GM15510 (cell line): ENCODE data around the gene CSF3R.

ENCODE experiments used
- POLR2A ChIP-seq: IDR thresholded peaks from 3 replicates; pipeline ENCODE4 v1.6.1; 2011; ENCODE audit warnings: borderline replicate concordance; ENCODE audit not compliant: insufficient read length; ENCODE audit errors: extremely low read depth

Gene CSF3R

GRCh38 chr1:36516372-36517010, 33.8 kb upstream of the CSF3R start:
- no peak for TF ChIP-seq POLR2A

GRCh38 chr1:36515315-36516138, 32.8 kb upstream of the CSF3R start:
- no peak for TF ChIP-seq POLR2A

GRCh38 chr1:36514501-36514900, 31.8 kb upstream of the CSF3R start:
- TF ChIP-seq POLR2A: no peak

GRCh38 chr1:36513676-36514473, 31.2 kb upstream of the CSF3R start:
- TF ChIP-seq POLR2A: no peak

- TF ChIP-seq POLR2A: no peak
Observed at GRCh38 chr1:36512842-36513241, 30.1 kb upstream of the CSF3R start.

GRCh38 chr1:36511804-36512798, 29.4 kb upstream of the CSF3R start:
- TF ChIP-seq POLR2A: no peak

- TF ChIP-seq POLR2A: no peak
Observed at GRCh38 chr1:36510418-36510817, 27.7 kb upstream of the CSF3R start.

GRCh38 chr1:36508257-36508656, 25.5 kb upstream of the CSF3R start:
- no peak for TF ChIP-seq POLR2A

- TF ChIP-seq POLR2A: no peak
Observed at GRCh38 chr1:36506276-36506920, 23.7 kb upstream of the CSF3R start.

- TF ChIP-seq POLR2A: no peak
Observed at GRCh38 chr1:36503733-36504132, 21.0 kb upstream of the CSF3R start.

GRCh38 chr1:36503159-36503558, 20.4 kb upstream of the CSF3R start:
- no peak for TF ChIP-seq POLR2A

- no peak for TF ChIP-seq POLR2A
Observed at GRCh38 chr1:36502616-36503015, 19.9 kb upstream of the CSF3R start.

- no peak for TF ChIP-seq POLR2A
Observed at GRCh38 chr1:36497207-36497606, 14.5 kb upstream of the CSF3R start.

GRCh38 chr1:36494971-36495370, 12.3 kb upstream of the CSF3R start:
- no peak for TF ChIP-seq POLR2A

GRCh38 chr1:36493524-36493923, 10.8 kb upstream of the CSF3R start:
- TF ChIP-seq POLR2A: no peak

GRCh38 chr1:36492491-36492890, 9.8 kb upstream of the CSF3R start:
- TF ChIP-seq POLR2A: no peak
